OCI-LY1 (cell line): Measurements from ENCODE around the gene KDM7A.
A peak's percentile ranks its signal among the peaks of the same experiment; 100 is the strongest.

Experiments used
- H2AFZ ChIP-seq: fragments of 200-600 bp; sonication (generic), shearing (Covaris generic); 2 replicates; pipeline ENCODE4 v1.6.0; 2014; ENCODE audit warnings: antibody characterized with exemption, mild to moderate bottlenecking, low read length
- H3F3A ChIP-seq: fragments of 200-600 bp; sonication (generic), shearing (Covaris generic); 2 replicates; pipeline ENCODE4 v1.6.0; 2014; ENCODE audit warnings: mild to moderate bottlenecking, antibody characterized with exemption, low read length, moderate library complexity; ENCODE audit not compliant: insufficient read depth
- H3K27ac ChIP-seq: fragments of 200-600 bp; sonication (generic); 2 replicates; pipeline ENCODE4 v1.5.1; 2014; ENCODE audit warnings: low read length, mixed run types, mild to moderate bottlenecking, low read depth; ENCODE audit not compliant: poor library complexity, severe bottlenecking
- H3K27me3 ChIP-seq: fragments of 200-600 bp; sonication (generic); 2 replicates; pipeline ENCODE4 v1.6.0; 2014; ENCODE audit warnings: antibody characterized with exemption, mild to moderate bottlenecking, low read length, moderate library complexity; ENCODE audit not compliant: insufficient read depth
- H3K36me3 ChIP-seq: fragments of 200-600 bp; sonication (generic); 2 replicates; pipeline ENCODE4 v1.6.1; 2014; ENCODE audit warnings: mild to moderate bottlenecking, antibody characterized with exemption, low read length, moderate library complexity, mixed read lengths; ENCODE audit not compliant: insufficient read depth
- H3K4me1 ChIP-seq: fragments of 200-600 bp; sonication (generic); 2 replicates; pipeline ENCODE4 v1.5.1; 2014; ENCODE audit warnings: mild to moderate bottlenecking, low read length, moderate library complexity; ENCODE audit not compliant: insufficient read depth, severe bottlenecking
- H3K4me2 ChIP-seq: fragments of 200-600 bp; sonication (generic), shearing (Covaris generic); 2 replicates; pipeline ENCODE4 v1.6.1; 2014; ENCODE audit warnings: low read length
- H3K4me3 ChIP-seq: fragments of 200-600 bp; sonication (generic); 2 replicates; pipeline ENCODE4 v1.5.1; 2014; ENCODE audit warnings: low read length, low read depth, mild to moderate bottlenecking, mixed read lengths; ENCODE audit not compliant: poor library complexity, severe bottlenecking
- H3K79me2 ChIP-seq: fragments of 200-600 bp; shearing (Covaris generic); 2 replicates; pipeline ENCODE4 v1.6.1; 2016; ENCODE audit warnings: mixed run types, low read length, mixed read lengths; ENCODE audit not compliant: insufficient read depth
- H3K9ac ChIP-seq: fragments of 200-600 bp; sonication (generic), shearing (Covaris generic); 2 replicates; pipeline ENCODE4 v1.6.1; 2014; ENCODE audit warnings: mild to moderate bottlenecking, low read length, mixed read lengths
- H3K9me2 ChIP-seq: fragments of 200-600 bp; sonication (generic), shearing (Covaris generic); 2 replicates; pipeline ENCODE4 v1.6.1; 2014; ENCODE audit warnings: low read depth, mild to moderate bottlenecking, low read length, mixed read lengths
- H3K9me3 ChIP-seq: fragments of 200-600 bp; shearing (Covaris generic); 2 replicates; pipeline ENCODE4 v1.6.1; 2014; ENCODE audit warnings: low read length, mixed read lengths
- H4K20me1 ChIP-seq: fragments of 200-600 bp; sonication (generic), shearing (Covaris generic); 2 replicates; pipeline ENCODE4 v1.6.0; 2016; ENCODE audit warnings: mild to moderate bottlenecking, low read length; ENCODE audit not compliant: insufficient read depth
- EZH2 ChIP-seq: fragments of 200-600 bp; sonication (generic), shearing (Covaris generic); IDR thresholded peaks from 2 replicates; pipeline ENCODE4 v1.8.0; 2017; ENCODE audit warnings: borderline replicate concordance, mixed run types, mild to moderate bottlenecking, antibody characterized with exemption, low read length, moderate library complexity, mixed read lengths
- TF ChIP-seq, protein P1 (sequence below): fragments of 200-600 bp; sonication (generic), shearing (Covaris generic); IDR thresholded peaks from 2 replicates; pipeline ENCODE4 v1.5.1; 2017; ENCODE audit warnings: mild to moderate bottlenecking, antibody characterized with exemption, low read length, moderate library complexity, mixed read lengths

Gene KDM7A

DNA sequence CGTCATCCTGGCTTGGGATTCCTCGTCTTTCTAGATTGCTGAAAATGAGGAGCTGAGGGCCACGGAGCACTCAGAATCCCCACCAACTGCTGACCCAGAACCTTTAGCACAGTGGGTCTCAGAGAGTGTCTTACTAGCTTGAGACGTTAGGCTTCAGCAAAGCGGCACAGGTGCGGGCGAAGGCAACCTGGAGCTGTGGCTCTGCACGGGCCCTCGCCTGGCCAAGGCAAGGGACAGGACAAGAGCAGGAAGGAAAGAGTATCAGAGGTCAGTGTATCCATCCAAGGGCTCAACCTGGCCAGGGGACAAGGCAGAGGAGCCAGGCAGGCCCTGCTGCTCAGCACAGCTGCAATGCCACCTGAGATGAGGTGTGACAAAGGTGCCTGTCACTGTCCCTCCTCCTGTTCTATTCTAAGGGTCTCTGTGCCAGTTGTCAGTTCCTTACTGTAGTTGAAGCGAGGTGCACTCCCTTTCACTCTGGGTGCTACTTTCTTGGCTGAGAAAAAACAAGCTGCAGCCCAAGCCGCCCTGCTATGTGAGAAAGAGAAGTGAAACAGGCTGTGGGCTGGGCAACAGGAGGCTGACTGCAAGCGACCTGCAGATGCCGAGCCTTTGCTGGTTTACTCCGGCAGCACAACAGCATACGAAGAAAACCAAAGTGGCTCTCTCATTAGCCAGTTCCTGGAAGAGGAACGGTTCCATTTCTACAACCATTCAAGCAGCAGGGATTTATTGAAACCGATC, 33.3 kb upstream of the KDM7A start:
- no peaks in the 10 kb centered on the region for H3K36me3 ChIP-seq
- H3K27ac ChIP-seq: peak overlapping the region; percentile 13
- H3F3A ChIP-seq: no peaks in the 10 kb centered on the region
- no peak overlapping the region for H2AFZ ChIP-seq
- peaks cover 13% of the 10 kb centered on the region for H3K4me1 ChIP-seq
- no peak overlapping the region; the same call in 1 of the 2 replicates for H3K9ac ChIP-seq
- H3K4me2 ChIP-seq: peak overlapping the region; percentile 46
- no peaks in the 10 kb centered on the region for H3K9me2 ChIP-seq
- peak overlapping the region; percentile 15 for H3K4me3 ChIP-seq
- no peaks in the 10 kb centered on the region for H3K79me2 ChIP-seq
- TF ChIP-seq, protein P1, sequence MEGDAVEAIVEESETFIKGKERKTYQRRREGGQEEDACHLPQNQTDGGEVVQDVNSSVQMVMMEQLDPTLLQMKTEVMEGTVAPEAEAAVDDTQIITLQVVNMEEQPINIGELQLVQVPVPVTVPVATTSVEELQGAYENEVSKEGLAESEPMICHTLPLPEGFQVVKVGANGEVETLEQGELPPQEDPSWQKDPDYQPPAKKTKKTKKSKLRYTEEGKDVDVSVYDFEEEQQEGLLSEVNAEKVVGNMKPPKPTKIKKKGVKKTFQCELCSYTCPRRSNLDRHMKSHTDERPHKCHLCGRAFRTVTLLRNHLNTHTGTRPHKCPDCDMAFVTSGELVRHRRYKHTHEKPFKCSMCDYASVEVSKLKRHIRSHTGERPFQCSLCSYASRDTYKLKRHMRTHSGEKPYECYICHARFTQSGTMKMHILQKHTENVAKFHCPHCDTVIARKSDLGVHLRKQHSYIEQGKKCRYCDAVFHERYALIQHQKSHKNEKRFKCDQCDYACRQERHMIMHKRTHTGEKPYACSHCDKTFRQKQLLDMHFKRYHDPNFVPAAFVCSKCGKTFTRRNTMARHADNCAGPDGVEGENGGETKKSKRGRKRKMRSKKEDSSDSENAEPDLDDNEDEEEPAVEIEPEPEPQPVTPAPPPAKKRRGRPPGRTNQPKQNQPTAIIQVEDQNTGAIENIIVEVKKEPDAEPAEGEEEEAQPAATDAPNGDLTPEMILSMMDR: no peak
- no peak for TF ChIP-seq EZH2
- peaks cover 10% of the 10 kb centered on the region; the same call in 1 of the 2 replicates for H3K27me3 ChIP-seq
- H4K20me1 ChIP-seq: no peaks in the 10 kb centered on the region
- no peaks in the 10 kb centered on the region for H3K9me3 ChIP-seq

DNA sequence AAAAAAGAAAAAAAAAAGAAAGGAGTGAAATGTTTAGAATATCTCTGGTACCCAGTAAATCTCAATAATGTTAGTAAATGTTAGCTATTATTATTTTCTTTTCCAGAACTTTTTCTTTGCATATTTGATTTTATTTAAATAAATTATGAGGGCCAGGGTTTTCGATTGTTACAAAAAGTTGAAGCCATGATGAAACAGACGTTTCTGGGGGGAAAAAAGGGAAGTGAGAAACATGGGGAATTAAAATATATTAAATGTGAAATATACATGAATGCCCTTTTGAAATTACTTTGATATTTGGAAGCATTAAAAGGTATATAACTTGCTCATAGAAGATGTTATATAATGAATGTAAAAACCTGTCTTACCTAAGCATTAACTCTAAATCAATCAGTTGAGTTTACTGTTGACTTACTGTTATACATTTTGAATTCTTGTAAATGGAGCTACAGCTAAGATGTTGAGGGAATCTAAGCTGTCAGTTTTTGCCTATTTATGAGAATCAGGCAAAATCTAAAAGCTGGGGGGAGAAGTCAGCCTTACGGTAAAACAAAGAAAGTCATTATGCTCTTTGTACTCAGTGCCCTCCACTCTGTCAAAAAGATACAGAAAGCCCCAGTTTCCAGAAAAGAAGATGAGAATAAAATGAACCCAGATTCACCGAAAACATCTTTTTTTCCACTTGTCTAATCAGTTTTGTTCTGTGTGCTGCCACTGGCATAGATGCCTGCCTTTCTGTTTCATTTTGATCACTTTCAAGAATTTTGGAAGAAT, 30.0 kb upstream of the KDM7A start:
- Histone ChIP-seq H3K9me2 (no peaks in the 10 kb centered on the region), H3K4me1 (peaks cover 13% of the 10 kb centered on the region), H3K27ac (no peak overlapping the region), H3K9ac (no peak overlapping the region), H4K20me1 (no peaks in the 10 kb centered on the region), H3K79me2 (no peaks in the 10 kb centered on the region), H3K4me3 (no peak overlapping the region), H3K9me3 (peaks cover 7% of the 10 kb centered on the region), H3K36me3 (no peaks in the 10 kb centered on the region; the same call in 1 of the 2 replicates), H3F3A (no peaks in the 10 kb centered on the region), H3K4me2 (no peak overlapping the region), H2AFZ (no peak overlapping the region), H3K27me3 (peaks cover 13% of the 10 kb centered on the region)
- TF ChIP-seq, protein P1: no peak
- TF ChIP-seq EZH2: no peak

DNA sequence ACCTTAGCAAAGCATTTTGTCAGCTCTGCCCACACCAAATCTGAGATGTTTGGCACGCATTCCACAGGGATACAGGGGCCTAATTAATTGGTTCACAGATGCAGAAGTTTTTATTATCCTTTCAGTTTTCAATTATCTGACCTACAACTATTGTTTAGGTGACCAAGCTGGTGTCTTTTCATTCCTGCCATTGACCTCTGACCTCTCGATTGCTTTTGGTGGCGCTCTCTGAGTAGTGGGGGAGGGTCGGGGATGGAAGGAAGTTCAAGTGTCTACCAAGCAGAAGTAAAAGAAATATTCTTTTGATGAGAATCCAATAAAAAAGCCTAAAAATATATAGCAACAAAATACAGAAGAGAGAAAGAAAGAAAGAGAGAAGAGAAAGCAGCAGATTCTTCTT, 28.8 kb upstream of the KDM7A start:
- no peak overlapping the region for H3K27ac ChIP-seq
- H3K9me3 ChIP-seq: peaks cover 7% of the 10 kb centered on the region
- peaks cover 13% of the 10 kb centered on the region for H3K27me3 ChIP-seq
- H3F3A ChIP-seq: no peaks in the 10 kb centered on the region
- no peaks in the 10 kb centered on the region for H3K79me2 ChIP-seq
- H3K9ac ChIP-seq: no peak overlapping the region
- no peaks in the 10 kb centered on the region for H3K9me2 ChIP-seq
- no peak overlapping the region for H3K4me3 ChIP-seq
- no peak overlapping the region for H3K4me2 ChIP-seq
- TF ChIP-seq, protein P1: no peak
- TF ChIP-seq EZH2: no peak
- H4K20me1 ChIP-seq: no peaks in the 10 kb centered on the region
- H3K36me3 ChIP-seq: no peaks in the 10 kb centered on the region; the same call in 1 of the 2 replicates
- H3K4me1 ChIP-seq: peaks cover 9% of the 10 kb centered on the region
- H2AFZ ChIP-seq: no peak overlapping the region
